Thoracic aorta (tissue), 2 donors: ENCODE measurements around the gene ATXN1. TPM values are rescaled to one million over a fixed set of nuclear protein-coding genes. Genes with fewer than 3 reads are reported as not detected.

Source experiments
- ATAC-seq: fragments of 150-250 bp; one replicate; pipeline ENCODE4 v1.8.0; 2017; ENCODE audit warnings: low read depth; ENCODE audit not compliant: insufficient number of reproducible peaks, low FRiP score
- DNase-seq: peaks from one replicate; pipeline ENCODE4 v3.0.0-alpha.2; 2020; ENCODE audit warnings: low spot score
- H3K27ac ChIP-seq, 2 donors: fragments of 200-600 bp; sonication (generic); 1 replicate in 1 of 2; 2 replicates in 1 of 2; pipeline ENCODE4 v1.5.1; 2016; ENCODE audit warnings: mild to moderate bottlenecking in 2 of 2, moderate library complexity in 2 of 2
- H3K27me3 ChIP-seq: fragments of 200-600 bp; sonication (generic); replicated peaks from 2 replicates; pipeline ENCODE4 v1.6.0; 2016; ENCODE audit warnings: mild to moderate bottlenecking; ENCODE audit not compliant: insufficient read depth
- H3K36me3 ChIP-seq: fragments of 200-600 bp; sonication (generic); one replicate; pipeline ENCODE4 v1.5.1; 2016
- H3K4me1 ChIP-seq, 2 donors: fragments of 200-600 bp; sonication (generic); 1 replicate in 1 of 2; 2 replicates in 1 of 2; pipeline versions ENCODE4 v1.5.1 to v1.6.0; 2016; ENCODE audit warnings: low read depth in 2 of 2, mild to moderate bottlenecking in 1 of 2; ENCODE audit not compliant: control insufficient read depth in 1 of 2
- H3K4me3 ChIP-seq: fragments of 200-600 bp; sonication (generic); 2 replicates; pipeline ENCODE4 v1.5.1; 2016; ENCODE audit warnings: mild to moderate bottlenecking
- H3K9me3 ChIP-seq: fragments of 200-600 bp; sonication (generic); 2 replicates; pipeline ENCODE4 v1.5.1; 2016
- total RNA-seq, 2 donors: library from RNA; depleted of rRNA; stranded (reverse); fragments of >200 nt; gene quantifications; one replicate each; pipeline versions ENCODE4 v1.1.0 to v1.2.3, GENCODE V29; 2016
- TF ChIP-seq, protein P1 (sequence below): fragments of 200-600 bp; sonication (generic); IDR thresholded peaks from one replicate; pipeline ENCODE4 v1.5.1; 2019; ENCODE audit warnings: antibody characterized with exemption

Gene ATXN1
- total RNA-seq, 2 donors from 2014 or later: 59.8 to 62.4 TPM

DNA sequence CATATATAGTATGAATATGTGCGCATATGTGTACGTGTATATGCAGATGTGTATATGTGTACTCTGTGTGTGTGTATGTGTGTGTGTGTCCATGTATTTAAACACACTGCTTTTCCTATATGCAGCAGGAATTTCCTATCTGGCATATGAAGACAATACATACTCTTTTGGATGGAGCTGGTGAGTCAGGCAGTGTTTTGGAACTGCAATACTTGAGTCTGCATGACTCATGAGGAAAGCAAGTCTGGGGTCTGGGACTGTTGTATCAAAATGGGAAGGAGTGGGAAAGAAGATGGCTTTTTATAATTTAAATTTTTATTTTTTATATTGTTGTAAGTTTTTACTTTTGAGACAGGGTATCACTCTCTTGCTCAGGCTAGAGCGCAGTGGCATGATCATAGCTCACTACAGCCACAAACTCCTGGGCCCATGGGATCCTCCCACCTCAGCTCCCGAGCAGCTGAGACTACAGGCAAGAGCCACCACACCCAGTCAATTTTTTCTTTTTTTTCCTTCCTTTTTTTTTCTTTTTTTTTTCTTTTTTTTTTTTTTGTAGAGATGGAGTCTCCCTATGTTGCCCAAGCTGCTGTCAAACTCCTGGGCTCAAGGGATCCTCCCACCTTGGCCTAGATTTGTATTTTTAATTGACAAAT is 72.2 kb downstream of the ATXN1 start:
- H3K4me1 ChIP-seq: peaks cover 5 to 31% of the 10 kb centered on the region in 2 donors
- no peaks in the 10 kb centered on the region for H3K9me3 ChIP-seq
- TF ChIP-seq, protein P1, sequence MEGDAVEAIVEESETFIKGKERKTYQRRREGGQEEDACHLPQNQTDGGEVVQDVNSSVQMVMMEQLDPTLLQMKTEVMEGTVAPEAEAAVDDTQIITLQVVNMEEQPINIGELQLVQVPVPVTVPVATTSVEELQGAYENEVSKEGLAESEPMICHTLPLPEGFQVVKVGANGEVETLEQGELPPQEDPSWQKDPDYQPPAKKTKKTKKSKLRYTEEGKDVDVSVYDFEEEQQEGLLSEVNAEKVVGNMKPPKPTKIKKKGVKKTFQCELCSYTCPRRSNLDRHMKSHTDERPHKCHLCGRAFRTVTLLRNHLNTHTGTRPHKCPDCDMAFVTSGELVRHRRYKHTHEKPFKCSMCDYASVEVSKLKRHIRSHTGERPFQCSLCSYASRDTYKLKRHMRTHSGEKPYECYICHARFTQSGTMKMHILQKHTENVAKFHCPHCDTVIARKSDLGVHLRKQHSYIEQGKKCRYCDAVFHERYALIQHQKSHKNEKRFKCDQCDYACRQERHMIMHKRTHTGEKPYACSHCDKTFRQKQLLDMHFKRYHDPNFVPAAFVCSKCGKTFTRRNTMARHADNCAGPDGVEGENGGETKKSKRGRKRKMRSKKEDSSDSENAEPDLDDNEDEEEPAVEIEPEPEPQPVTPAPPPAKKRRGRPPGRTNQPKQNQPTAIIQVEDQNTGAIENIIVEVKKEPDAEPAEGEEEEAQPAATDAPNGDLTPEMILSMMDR: no peak
- no peaks in the 10 kb centered on the region for H3K27me3 ChIP-seq
- ATAC-seq (peak; percentile 53), DNase-seq (no peak)
- no peak overlapping the region for H3K27ac ChIP-seq
- no peaks in the 10 kb centered on the region for H3K36me3 ChIP-seq
- H3K4me3 ChIP-seq: no peak overlapping the region

DNA sequence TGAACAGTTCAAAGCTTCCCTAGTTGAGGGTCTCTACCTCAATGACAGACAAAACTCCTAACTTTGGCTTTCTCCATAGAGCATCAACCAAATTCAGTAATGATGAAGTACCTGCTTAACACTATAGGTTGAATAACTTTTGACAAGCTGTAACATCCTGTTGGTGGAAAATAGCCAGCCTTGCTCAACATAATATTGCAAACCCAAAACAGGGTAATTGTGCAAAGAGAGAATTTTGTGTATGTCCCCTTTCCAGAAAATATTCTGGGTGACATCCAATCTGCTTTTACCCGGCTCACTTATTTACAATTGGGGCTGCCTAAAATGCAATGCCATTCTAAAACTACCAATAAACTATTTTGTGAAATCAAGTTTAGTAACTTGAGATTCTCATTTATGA is 72.8 kb downstream of the ATXN1 start:
- Histone ChIP-seq H3K4me1 (peaks cover 12 to 38% of the 10 kb centered on the region in 2 donors), H3K9me3 (no peaks in the 10 kb centered on the region), H3K36me3 (no peaks in the 10 kb centered on the region), H3K27ac (no peak overlapping the region), H3K27me3 (no peaks in the 10 kb centered on the region), H3K4me3 (no peak overlapping the region)
- ATAC-seq (no peak), DNase-seq (no peak)
- TF ChIP-seq, protein P1: no peak

DNA sequence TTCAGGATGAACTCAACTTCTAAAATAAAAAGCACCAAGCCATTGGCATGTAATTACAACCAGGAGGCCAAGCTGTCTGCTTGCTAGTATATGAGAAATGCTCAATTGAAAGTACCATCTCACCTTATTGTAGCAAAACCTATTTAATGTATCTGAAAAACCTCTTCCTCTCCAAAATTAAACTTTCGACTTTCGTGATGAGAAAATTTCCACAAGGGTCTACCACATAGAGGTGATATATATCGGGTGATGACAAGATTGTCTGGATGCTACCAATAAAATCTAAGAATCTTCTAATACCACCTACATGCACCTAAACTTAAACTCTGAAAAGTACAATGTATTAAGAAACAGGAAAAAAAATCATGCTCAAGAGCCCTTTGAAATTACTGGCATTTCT is 74.2 kb downstream of the ATXN1 start:
- ATAC-seq (no peak), DNase-seq (no peak)
- H3K4me1 ChIP-seq: peaks cover 15 to 42% of the 10 kb centered on the region in 2 donors
- no peaks in the 10 kb centered on the region for H3K36me3 ChIP-seq
- no peaks in the 10 kb centered on the region for H3K27me3 ChIP-seq
- TF ChIP-seq, protein P1: no peak
- no peak overlapping the region for H3K27ac ChIP-seq
- no peaks in the 10 kb centered on the region for H3K9me3 ChIP-seq
- no peak overlapping the region for H3K4me3 ChIP-seq

DNA sequence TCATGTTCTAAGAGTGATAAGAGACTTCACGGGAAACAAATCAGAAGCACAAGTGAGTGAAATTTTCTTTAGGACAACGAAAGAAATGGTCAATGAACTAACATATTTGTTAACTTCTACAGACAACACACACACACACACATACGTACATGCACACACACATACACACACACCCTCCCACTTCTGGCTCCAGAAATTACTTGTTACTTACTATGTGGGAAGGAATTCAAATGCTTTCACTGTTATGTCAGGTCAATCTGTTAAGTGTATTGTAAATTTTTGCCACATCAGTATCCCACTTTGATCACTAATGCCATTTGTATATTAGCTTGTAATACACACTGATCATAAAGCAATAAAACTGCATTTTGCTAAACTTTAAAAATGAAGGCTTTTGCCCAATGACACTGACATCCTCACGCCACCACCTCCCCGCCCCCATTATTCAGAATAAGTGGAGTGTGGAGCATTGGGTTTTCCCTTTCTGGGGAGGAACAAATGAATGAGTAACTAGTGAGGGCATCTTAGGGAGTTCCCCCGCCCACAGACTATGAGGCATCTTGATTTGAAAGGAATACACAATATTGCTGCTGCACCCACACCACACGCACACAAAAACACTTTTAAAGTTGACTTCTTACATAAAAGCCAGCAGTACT is 76.2 kb downstream of the ATXN1 start:
- Histone ChIP-seq H3K27me3 (no peaks in the 10 kb centered on the region), H3K9me3 (no peaks in the 10 kb centered on the region), H3K36me3 (no peaks in the 10 kb centered on the region), H3K27ac (no peak overlapping the region), H3K4me3 (no peak overlapping the region), H3K4me1 (peaks cover 15 to 50% of the 10 kb centered on the region in 2 donors)
- no peak for ATAC-seq
- TF ChIP-seq, protein P1: no peak
- DNase-seq: no peak

DNA sequence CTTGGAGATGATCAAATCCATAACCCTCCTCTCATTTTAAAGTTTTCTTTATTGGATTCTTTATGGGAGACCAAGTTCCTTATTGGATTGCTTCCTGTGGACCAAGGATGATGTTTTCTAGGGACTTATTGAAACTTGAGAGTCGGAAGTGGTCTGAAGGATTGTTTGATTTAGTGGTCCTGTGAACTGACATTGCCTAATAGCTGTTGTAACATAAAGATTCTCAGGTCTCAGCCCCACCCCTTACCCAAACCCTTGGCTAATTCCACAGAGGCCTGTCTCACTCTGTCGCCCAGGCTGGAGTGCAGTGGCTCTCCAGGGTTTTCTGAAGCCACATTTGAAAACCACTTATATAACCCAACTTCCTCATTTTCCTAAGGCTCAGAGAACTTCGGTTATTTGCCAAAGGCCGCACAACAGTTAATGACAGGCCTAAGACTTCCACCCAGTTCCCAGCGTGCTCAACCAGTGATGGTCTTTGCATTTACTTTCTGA is 77.0 kb downstream of the ATXN1 start:
- DNase-seq: no peak
- H3K36me3 ChIP-seq: no peaks in the 10 kb centered on the region
- H3K4me3 ChIP-seq: no peak overlapping the region
- no peak overlapping the region for H3K27ac ChIP-seq
- TF ChIP-seq, protein P1: no peak
- no peaks in the 10 kb centered on the region for H3K9me3 ChIP-seq
- no peaks in the 10 kb centered on the region for H3K27me3 ChIP-seq
- no peak for ATAC-seq
- peaks cover 15 to 50% of the 10 kb centered on the region in 2 donors for H3K4me1 ChIP-seq
